ENCODE results near the gene GRPEL2.

Gene GRPEL2

GRCh38 chr5:149322518-149322917 lies 22.8 kb upstream of the GRPEL2 start:
- H3K23ac ChIP-seq (ENCODE audit: low read length in 2 of 2) = no peak overlapping the region
- no peak overlapping the region for H2AK5ac ChIP-seq (ENCODE audit: low read length, severe bottlenecking)
- H3K79me1 ChIP-seq (replicated peaks; ENCODE audit: low read length, poor library complexity, severe bottlenecking) = no peaks in the 10 kb centered on the region
- peak overlapping the region; percentile 71 to 93 for H3K4ac ChIP-seq (ENCODE audit: low read depth in 1 of 2, low read length in 2 of 2)
- H2BK12ac ChIP-seq (ENCODE audit: low read length in 2 of 2) = peak overlapping the region; percentile 81 to 96
- no peak overlapping the region for H2AFZ ChIP-seq (ENCODE audit: low read depth, low read length)
- H3K36me3 ChIP-seq (ENCODE audit: control insufficient read depth in 1 of 2, insufficient read depth in 2 of 2, low read depth in 1 of 2, low read length in 2 of 2) = peaks cover 6 to 16% of the 10 kb centered on the region in 2 experiments
- H2BK5ac ChIP-seq (ENCODE audit: low read depth, low read length, poor library complexity, severe bottlenecking) = no peak overlapping the region
- H2BK15ac ChIP-seq (ENCODE audit: low read depth, poor library complexity, severe bottlenecking) = peak overlapping the region; percentile 2
- H3K14ac ChIP-seq (ENCODE audit: low read length in 2 of 2) = no peak overlapping the region
- H4K91ac ChIP-seq (ENCODE audit: low read length) = peak overlapping the region; percentile 95
- H3K27me3 ChIP-seq (ENCODE audit: control insufficient read depth in 1 of 2, insufficient read depth in 1 of 2, low read length in 2 of 2) = no peaks in the 10 kb centered on the region
- no peak overlapping the region for H3K4me2 ChIP-seq (ENCODE audit: low read length, poor library complexity, severe bottlenecking)
- no peak overlapping the region for H3K27ac ChIP-seq (ENCODE audit: low read length, poor library complexity, severe bottlenecking)
- 76% methylated on average over 12 of the region's 12 CpGs for WGBS
- H3K4me3 ChIP-seq (ENCODE audit: insufficient read depth in 1 of 2, low read depth in 1 of 2, low read length in 2 of 2) = no peak overlapping the region
- peak overlapping the region; percentile 95 for H2BK120ac ChIP-seq (ENCODE audit: low read depth, low read length)
- peak overlapping the region; percentile 72 for H4K8ac ChIP-seq (ENCODE audit: low read length)
- peaks cover 14% of the 10 kb centered on the region for H3K4me1 ChIP-seq (ENCODE audit: control insufficient read depth, insufficient read depth, low read depth, low read length)
- no peaks in the 10 kb centered on the region for H3K9me3 ChIP-seq (ENCODE audit: control insufficient read depth, low read length)
- H3K9ac ChIP-seq (ENCODE audit: low read length) = peak overlapping the region; percentile 80
- no peak for DNase-seq
- peak overlapping the region; percentile 32 to 94 for H3K18ac ChIP-seq (ENCODE audit: low read depth in 1 of 2, low read length in 2 of 2)

GRCh38 chr5:149323210-149323609 lies 22.1 kb upstream of the GRPEL2 start:
- H3K4ac ChIP-seq (ENCODE audit: low read depth in 1 of 2, low read length in 2 of 2) = peak overlapping the region; percentile 72 to 74
- H3K4me1 ChIP-seq (ENCODE audit: control insufficient read depth, insufficient read depth, low read depth, low read length) = peaks cover 14% of the 10 kb centered on the region
- H4K8ac ChIP-seq (ENCODE audit: low read length) = peak overlapping the region; percentile 84
- no peak overlapping the region for H3K27ac ChIP-seq (ENCODE audit: low read length, poor library complexity, severe bottlenecking)
- H2AFZ ChIP-seq (ENCODE audit: low read depth, low read length) = no peak overlapping the region
- no peak overlapping the region for H3K14ac ChIP-seq (ENCODE audit: low read length in 2 of 2)
- H2BK120ac ChIP-seq (ENCODE audit: low read depth, low read length) = peak overlapping the region; percentile 95
- no peak overlapping the region for H3K4me2 ChIP-seq (ENCODE audit: low read length, poor library complexity, severe bottlenecking)
- H3K18ac ChIP-seq (ENCODE audit: low read depth in 1 of 2, low read length in 2 of 2) = peak overlapping the region; percentile 82 to 83
- DNase-seq = peak; percentile 70
- H2AK5ac ChIP-seq (ENCODE audit: low read length, severe bottlenecking) = no peak overlapping the region
- no peaks in the 10 kb centered on the region for H3K9me3 ChIP-seq (ENCODE audit: control insufficient read depth, low read length)
- no peak overlapping the region for H3K23ac ChIP-seq (ENCODE audit: low read length in 2 of 2)
- H3K27me3 ChIP-seq (ENCODE audit: control insufficient read depth in 1 of 2, insufficient read depth in 1 of 2, low read length in 2 of 2) = no peaks in the 10 kb centered on the region
- peak overlapping the region in 1 of 2 experiments; percentile 72 for H2BK12ac ChIP-seq (ENCODE audit: low read length in 2 of 2)
- H3K36me3 ChIP-seq (ENCODE audit: control insufficient read depth in 1 of 2, insufficient read depth in 2 of 2, low read depth in 1 of 2, low read length in 2 of 2) = peaks cover 6 to 16% of the 10 kb centered on the region in 2 experiments
- no peak overlapping the region for H2BK5ac ChIP-seq (ENCODE audit: low read depth, low read length, poor library complexity, severe bottlenecking)
- H2BK15ac ChIP-seq (ENCODE audit: low read depth, poor library complexity, severe bottlenecking) = peak overlapping the region; percentile 76
- H3K9ac ChIP-seq (ENCODE audit: low read length) = peak overlapping the region; percentile 80
- peak overlapping the region; percentile 34 for H4K91ac ChIP-seq (ENCODE audit: low read length)
- no peak overlapping the region for H3K4me3 ChIP-seq (ENCODE audit: insufficient read depth in 1 of 2, low read depth in 1 of 2, low read length in 2 of 2)
- no peaks in the 10 kb centered on the region for H3K79me1 ChIP-seq (replicated peaks; ENCODE audit: low read length, poor library complexity, severe bottlenecking)

GRCh38 chr5:149323621-149324205 lies 21.6 kb upstream of the GRPEL2 start:
- Histone ChIP-seq H3K4me1 (ENCODE audit: control insufficient read depth, insufficient read depth, low read depth, low read length) (peaks cover 14% of the 10 kb centered on the region), H3K4me3 (ENCODE audit: insufficient read depth in 1 of 2, low read depth in 1 of 2, low read length in 2 of 2) (no peak overlapping the region), H3K14ac (ENCODE audit: low read length in 2 of 2) (no peak overlapping the region), H2AFZ (ENCODE audit: low read depth, low read length) (no peak overlapping the region), H3K27ac (ENCODE audit: low read length, poor library complexity, severe bottlenecking) (no peak overlapping the region), H3K9ac (ENCODE audit: low read length) (peak overlapping the region; percentile 80), H3K27me3 (ENCODE audit: control insufficient read depth in 1 of 2, insufficient read depth in 1 of 2, low read length in 2 of 2) (no peaks in the 10 kb centered on the region), H2BK5ac (ENCODE audit: low read depth, low read length, poor library complexity, severe bottlenecking) (no peak overlapping the region), H3K23ac (ENCODE audit: low read length in 2 of 2) (no peak overlapping the region), H3K9me3 (ENCODE audit: control insufficient read depth, low read length) (no peaks in the 10 kb centered on the region), H4K91ac (ENCODE audit: low read length) (no peak overlapping the region), H2AK5ac (ENCODE audit: low read length, severe bottlenecking) (no peak overlapping the region), H3K4ac (ENCODE audit: low read depth in 1 of 2, low read length in 2 of 2) (no peak overlapping the region), H2BK12ac (ENCODE audit: low read length in 2 of 2) (no peak overlapping the region), H3K18ac (ENCODE audit: low read depth in 1 of 2, low read length in 2 of 2) (no peak overlapping the region), H3K79me1 (replicated peaks; ENCODE audit: low read length, poor library complexity, severe bottlenecking) (no peaks in the 10 kb centered on the region), H3K36me3 (ENCODE audit: control insufficient read depth in 1 of 2, insufficient read depth in 2 of 2, low read depth in 1 of 2, low read length in 2 of 2) (peaks cover 6 to 12% of the 10 kb centered on the region in 2 experiments), H2BK15ac (ENCODE audit: low read depth, poor library complexity, severe bottlenecking) (no peak overlapping the region), H4K8ac (ENCODE audit: low read length) (peak overlapping the region; percentile 63), H3K4me2 (ENCODE audit: low read length, poor library complexity, severe bottlenecking) (no peak overlapping the region), H2BK120ac (ENCODE audit: low read depth, low read length) (peak overlapping the region; percentile 61)
- 83% methylated on average over 1 of the region's 2 CpGs for WGBS
- DNase-seq = peak; percentile 70

- peak overlapping the region; percentile 80 for H3K9ac ChIP-seq (ENCODE audit: low read length)
- H3K14ac ChIP-seq (ENCODE audit: low read length in 2 of 2) = peak overlapping the region in 1 of 2 experiments; percentile 76
- no peaks in the 10 kb centered on the region for H3K9me3 ChIP-seq (ENCODE audit: control insufficient read depth, low read length)
- H4K8ac ChIP-seq (ENCODE audit: low read length) = peak overlapping the region; percentile 0
- H2BK12ac ChIP-seq (ENCODE audit: low read length in 2 of 2) = peak overlapping the region; percentile 0 to 96
- no peak overlapping the region for H3K23ac ChIP-seq (ENCODE audit: low read length in 2 of 2)
- H3K4me2 ChIP-seq (ENCODE audit: low read length, poor library complexity, severe bottlenecking) = no peak overlapping the region
- no peak overlapping the region for H3K4me3 ChIP-seq (ENCODE audit: insufficient read depth in 1 of 2, low read depth in 1 of 2, low read length in 2 of 2)
- H3K18ac ChIP-seq (ENCODE audit: low read depth in 1 of 2, low read length in 2 of 2) = peak overlapping the region; percentile 59 to 72
- H3K4me1 ChIP-seq (ENCODE audit: control insufficient read depth, insufficient read depth, low read depth, low read length) = peaks cover 13% of the 10 kb centered on the region
- peak overlapping the region in 1 of 2 experiments; percentile 87 for H3K4ac ChIP-seq (ENCODE audit: low read depth in 1 of 2, low read length in 2 of 2)
- H2BK120ac ChIP-seq (ENCODE audit: low read depth, low read length) = no peak overlapping the region
- no peak overlapping the region for H2BK15ac ChIP-seq (ENCODE audit: low read depth, poor library complexity, severe bottlenecking)
- no peak overlapping the region for H2AFZ ChIP-seq (ENCODE audit: low read depth, low read length)
- no peak for DNase-seq
- no peak overlapping the region for H2AK5ac ChIP-seq (ENCODE audit: low read length, severe bottlenecking)
- H3K27ac ChIP-seq (ENCODE audit: low read length, poor library complexity, severe bottlenecking) = no peak overlapping the region
- no peak overlapping the region for H2BK5ac ChIP-seq (ENCODE audit: low read depth, low read length, poor library complexity, severe bottlenecking)
- WGBS = 88% methylated on average over 2 of the region's 2 CpGs
- no peaks in the 10 kb centered on the region for H3K79me1 ChIP-seq (replicated peaks; ENCODE audit: low read length, poor library complexity, severe bottlenecking)
- H4K91ac ChIP-seq (ENCODE audit: low read length) = peak overlapping the region; percentile 70
- H3K36me3 ChIP-seq (ENCODE audit: control insufficient read depth in 1 of 2, insufficient read depth in 2 of 2, low read depth in 1 of 2, low read length in 2 of 2) = peaks cover 3 to 12% of the 10 kb centered on the region in 2 experiments
- H3K27me3 ChIP-seq (ENCODE audit: control insufficient read depth in 1 of 2, insufficient read depth in 1 of 2, low read length in 2 of 2) = no peaks in the 10 kb centered on the region
These were observed 20.7 kb upstream of the GRPEL2 start for GRCh38 chr5:149324641-149325040.

All from mesenchymal stem cell (in vitro differentiated cells and primary cell).